GM21515 (cell line): ENCODE data around the gene CHST8.
"Not testable (repeated sequence)": the region's sequence is repeated elsewhere in the genome, so short reads cannot be mapped to it uniquely, and the experiment has no call there.

Experiments used
- ATAC-seq: cut with Tn5 transposase; IDR thresholded peaks from one replicate; pipeline ENCODE4 v1.9.1; 2021; ENCODE audit not compliant: unreplicated experiment

CHST8 gene

DNA sequence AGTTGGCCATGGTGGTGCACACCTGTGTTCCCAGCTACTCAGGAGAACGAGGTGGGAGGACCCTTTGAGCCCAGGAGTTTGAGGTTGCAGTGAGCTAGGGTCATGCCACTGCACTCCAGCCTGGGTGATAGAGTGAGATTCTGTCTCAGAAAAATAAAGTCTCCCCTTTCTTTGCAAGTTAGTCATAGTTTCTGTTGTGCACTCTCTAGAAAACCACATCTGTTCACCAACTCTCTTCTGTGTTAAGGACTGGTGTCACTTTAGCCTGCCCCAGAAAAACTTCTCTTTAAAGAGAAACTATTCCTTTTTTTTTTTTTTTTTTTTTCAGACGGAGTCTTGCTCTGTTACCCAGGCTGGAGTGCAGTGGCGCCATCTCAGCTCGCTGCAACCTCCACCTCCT lies 4.9 kb upstream of the CHST8 start:
- no peak for ATAC-seq

DNA sequence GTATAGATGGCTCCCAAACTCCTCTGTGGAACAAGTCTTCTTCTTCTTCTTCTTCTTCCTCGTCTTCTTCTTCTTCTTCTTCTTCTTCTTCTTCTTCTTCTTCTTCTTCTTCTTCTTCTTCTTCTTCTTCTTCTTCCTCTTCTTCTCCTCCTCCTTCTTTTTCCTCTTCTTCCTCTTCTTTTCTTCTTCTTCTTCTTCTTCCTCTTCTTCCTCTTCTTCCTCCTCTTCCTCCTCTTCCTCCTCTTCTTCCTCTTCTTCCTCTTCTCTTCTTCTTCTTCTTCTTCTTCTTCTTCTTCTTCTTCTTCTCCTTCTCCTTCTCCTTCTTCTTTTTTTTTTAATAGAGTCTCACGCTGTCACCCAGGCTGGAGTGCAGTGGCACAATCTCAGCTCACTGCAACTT lies 3.4 kb upstream of the CHST8 start:
- ATAC-seq, result not testable (repeated sequence)

- ATAC-seq, result no peak
These were observed 2.9 kb upstream of the CHST8 start for GRCh38 chr19:33618884-33619283.

DNA sequence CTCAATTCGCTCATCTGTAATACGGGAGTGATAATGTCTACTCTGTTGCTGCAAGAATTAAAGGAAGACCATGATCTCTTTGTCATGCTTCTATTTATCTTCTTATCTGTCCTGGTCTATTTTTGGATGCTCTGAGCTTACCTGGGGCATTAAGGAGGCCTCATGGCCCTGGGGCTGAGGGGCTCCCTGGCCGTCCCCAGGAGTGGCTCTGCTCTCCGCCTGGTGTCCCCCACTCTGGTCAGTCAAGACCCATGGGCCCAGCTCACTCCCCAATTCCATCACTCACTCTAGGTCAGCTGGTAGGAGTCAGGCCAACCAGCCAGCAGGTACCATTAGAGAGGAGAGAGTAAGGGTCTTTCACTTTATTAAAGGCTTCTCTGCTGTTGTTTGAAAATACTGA lies 1.1 kb upstream of the CHST8 start:
- no peak for ATAC-seq

DNA sequence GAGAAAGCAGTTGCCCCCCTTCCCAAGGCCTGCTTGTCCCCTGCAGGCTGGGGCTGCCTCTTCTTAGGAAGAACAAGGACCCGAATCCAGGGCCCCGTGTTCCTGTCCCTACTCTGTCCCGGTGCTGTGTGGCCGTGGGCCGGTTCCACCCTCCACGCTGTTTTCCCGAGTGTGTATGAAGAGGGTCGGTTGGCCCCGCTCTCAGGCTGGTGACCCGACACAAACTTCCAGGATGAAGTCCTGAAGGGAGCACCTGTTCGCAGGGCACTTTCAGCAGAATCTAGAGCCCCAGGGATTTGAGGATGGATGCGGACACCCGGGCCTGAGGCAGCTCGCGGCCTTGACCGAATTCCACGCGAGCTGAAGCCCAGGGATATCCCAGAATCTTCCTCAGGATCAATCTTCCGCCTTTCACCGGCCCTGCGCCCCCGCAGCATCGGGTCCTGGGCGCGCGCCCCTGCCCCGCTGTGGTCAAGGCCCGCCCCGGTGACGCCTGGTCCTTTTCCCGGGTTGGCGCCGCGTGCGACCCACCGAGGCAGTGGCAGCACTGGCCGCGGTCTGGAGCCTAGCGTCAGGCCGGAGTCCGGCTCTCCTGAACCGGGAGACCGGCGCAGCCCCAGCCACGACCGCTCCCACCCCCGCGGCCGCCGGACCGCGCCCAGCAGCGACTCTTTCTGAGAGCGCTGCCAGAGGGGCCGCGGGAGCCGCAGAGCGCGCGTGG lies 528 bp upstream of the CHST8 start:
- ATAC-seq, result no peak

- ATAC-seq, result no peak
These were observed 704 bp downstream of the CHST8 start for GRCh38 chr19:33622505-33622808.

DNA sequence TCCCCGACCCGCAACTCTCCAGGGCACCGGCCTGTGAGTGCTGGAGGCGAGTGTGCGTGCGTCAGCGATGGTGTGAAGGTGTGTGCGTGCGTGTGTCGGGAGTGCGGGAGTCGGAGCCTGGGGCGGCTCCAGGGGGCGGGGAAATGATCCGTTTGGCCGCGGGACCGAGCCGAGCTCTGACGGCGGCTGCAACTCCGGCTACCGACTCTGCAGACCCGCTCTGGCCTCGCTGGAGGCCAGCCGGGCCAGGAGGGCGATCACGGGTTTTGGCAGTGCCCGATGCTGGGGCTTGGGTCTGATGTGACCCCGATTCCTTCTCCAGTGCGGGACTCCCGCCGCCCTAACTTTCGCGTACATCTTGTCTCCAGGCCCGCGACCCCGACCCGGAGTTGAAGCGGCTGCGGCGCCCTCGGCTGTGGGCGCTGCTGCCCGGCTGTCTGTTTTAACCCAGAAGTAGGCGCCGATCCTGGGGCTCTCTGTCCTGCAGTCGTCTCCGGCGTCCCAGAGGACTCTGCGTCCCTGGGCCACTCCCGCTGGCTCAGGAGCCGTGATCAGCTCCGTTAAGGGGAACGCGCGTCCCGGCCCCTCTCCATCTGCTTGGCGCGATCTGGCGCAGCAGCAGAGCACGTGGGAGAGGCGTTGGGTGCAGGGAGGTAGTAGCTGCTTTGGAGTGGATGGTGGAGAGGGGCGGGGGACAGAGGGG lies 1.2 kb downstream of the CHST8 start:
- ATAC-seq, result no peak

DNA sequence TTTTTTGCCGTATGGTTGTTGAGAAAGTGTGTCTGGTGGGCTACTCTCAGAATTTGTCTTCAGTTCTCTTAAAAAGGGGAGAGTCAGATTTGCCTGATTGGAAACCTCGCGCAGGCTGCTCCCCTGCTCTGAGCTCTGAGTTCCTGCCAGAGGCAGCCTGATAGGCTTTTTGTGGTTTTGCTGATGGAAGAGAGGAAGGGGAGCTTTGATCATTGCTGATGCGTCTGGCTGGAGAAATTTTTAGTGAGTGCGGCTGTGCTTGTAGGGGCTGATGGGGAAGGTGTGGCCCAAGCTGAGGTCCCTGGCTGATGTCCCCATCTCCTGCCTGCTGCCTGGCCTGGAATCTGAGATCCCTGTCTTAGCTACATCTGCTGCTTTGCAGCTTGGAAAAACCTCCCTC lies 2.8 kb downstream of the CHST8 start:
- ATAC-seq, result no peak

GRCh38 chr19:33627526-33627925 lies 5.8 kb downstream of the CHST8 start:
- ATAC-seq, result no peak

GRCh38 chr19:33627962-33628839 lies 6.4 kb downstream of the CHST8 start:
- no peak for ATAC-seq

- ATAC-seq, result no peak
These were observed 7.4 kb downstream of the CHST8 start for GRCh38 chr19:33628921-33629825.

DNA sequence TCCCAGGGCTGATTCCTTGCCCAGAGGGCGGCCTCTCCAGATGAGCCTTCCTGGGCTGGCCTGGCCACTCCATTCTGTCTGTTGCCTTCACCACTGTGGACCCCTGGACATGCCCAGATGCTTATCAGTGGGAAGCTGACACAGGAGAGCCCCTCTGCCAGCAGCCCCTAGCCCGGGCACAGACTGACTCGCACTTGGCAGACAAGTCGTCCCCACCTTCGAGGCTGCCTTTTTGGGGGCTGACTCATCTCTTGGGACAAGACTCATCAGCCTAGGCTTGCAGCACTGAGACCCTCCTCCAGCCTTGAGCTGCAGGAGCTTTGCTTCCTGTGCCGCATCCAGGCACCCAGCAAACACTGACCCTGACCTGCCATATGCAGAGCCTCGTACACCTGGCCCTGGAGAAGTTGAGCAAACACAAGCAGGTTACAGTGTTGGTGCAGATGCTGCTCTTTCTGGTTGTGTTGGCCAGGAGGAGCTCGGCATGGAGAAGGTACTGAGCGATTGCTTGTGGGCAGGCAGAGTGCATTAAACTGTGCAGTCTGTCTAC lies 8.1 kb downstream of the CHST8 start:
- no peak for ATAC-seq

DNA sequence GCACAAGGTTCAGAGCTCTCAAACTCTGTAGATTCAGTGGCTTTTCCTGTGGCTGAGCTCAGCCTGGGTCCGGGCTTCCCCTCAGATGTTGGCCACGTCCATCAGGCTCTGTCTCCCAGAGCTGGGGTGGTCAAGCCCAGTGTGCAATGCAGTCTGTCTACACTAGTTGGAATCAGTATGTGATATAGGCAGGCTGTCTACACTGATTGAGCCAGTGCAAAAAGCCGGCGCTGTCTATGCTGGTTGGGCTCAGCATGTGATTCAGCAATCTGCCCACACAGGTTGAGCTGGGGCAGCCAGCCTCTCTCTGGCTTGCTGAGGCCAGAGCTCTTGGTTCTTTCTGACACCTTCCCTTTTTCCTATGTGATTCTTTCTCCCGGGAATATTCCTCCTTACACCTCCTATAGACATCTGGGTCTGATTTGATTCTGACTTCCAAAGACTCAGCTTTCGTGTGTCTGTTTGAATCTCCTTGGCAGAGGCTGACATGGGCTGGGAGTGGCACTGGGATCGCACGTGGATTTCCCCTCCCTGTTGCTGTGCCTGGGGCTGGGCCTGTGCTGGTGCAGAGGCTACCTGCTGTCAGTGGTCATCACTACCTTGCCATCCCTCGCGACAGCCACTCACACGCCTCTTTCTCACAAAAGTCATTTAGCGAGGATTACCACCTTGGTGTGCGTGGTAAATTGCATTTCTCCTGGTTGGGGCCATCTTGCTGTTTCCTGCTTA lies 9.3 kb downstream of the CHST8 start:
- ATAC-seq, result no peak

DNA sequence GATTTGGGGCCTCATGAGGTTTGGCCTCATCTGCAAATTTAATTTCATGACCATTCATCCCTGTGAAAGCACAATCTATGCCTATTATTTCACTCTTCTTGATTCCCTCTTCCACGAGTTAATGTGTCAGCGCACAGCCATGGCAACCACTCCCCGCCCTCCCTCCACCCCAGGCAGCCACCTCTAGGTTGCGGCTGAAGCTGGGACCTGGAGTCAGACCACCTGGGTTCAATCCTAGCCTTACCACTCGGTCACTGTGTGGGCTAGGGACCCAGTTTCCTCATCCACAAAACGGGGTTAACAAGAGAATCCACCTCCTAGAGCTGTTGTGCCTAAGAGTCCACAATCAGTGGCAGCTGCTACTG lies 9.8 kb downstream of the CHST8 start:
- ATAC-seq, result no peak

GRCh38 chr19:33634361-33635091 lies 12.8 kb downstream of the CHST8 start:
- no peak for ATAC-seq

DNA sequence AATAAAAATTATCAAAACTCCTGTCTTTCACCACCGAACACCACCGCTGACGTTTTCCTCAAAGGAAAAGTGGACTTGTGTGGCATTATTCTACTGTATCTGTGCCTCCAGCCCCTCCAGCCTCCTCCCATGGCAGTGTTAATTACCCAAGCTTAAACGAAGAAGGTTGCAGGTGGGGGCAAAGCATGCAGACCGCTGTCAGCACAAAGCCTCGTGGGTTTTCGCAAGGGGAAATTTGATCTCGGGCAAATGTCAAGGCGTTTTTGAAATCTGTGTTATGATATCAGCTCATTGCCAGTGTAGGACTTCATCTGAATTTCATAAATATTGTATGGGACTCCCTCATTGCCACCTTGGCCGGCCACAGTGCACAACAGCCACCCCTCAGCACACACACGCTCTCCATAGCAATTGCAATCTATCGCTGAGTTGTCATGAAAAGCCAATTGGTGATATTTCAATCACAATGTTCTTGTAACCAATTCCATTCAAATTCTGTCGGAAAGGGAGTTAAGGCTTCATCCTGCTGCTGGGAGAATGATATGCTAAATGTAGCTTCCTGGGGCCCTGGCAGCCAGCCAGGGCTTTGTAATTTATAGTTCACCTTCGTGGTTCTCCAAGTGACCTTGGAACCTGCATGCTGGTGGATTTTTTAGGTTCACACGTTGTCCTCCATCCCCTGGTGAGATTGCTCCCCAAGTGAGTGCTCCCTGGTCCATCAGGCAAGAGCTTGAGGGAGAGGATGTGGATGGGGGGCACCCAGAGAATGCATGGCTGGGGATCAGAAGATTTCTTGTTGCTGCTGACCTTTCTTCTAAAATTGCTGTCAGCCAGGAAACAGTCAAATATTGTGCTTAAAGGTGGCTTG lies 16.6 kb downstream of the CHST8 start:
- ATAC-seq, result no peak

DNA sequence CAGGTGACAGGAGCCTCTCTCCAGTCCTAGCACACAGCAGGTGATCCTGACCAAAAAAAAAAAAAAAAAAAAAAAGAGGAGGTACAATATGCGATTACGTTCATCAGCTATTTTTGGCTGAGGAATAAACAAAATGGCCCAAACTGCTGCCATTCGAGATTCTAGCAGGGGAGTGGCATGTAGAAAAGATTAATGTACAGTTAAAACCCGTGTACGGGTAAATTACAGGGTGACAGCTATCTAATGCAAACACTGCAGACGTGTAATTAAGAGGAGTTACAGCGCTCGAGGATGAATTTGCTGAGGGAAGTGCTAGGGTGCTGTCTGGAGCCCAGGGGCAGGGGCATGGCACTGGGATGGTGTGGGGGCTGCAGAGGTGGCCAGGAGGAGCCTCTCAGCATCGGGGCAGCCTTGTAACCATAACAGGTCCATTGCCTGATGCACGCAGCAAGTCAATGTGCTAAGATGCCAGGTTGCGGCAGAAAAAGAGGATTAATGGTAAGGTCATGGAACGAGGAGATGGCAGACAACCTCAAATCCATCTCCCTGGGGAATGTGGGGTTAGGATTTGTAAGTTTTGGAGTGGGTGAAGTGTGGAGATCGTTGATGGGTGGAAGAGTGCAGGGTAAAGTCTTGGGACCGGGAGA lies 17.4 kb downstream of the CHST8 start:
- ATAC-seq, result no peak

- ATAC-seq, result no peak
These were observed 19.0 kb downstream of the CHST8 start for GRCh38 chr19:33640773-33641172.
